WTC11 (cell line): ENCODE measurements around the gene TDRD1.

Source experiments
- CTCF ChIP-seq: fragments of 200-600 bp; IDR thresholded peaks from 2 replicates; pipeline ENCODE4 v1.8.0; 2022; ENCODE audit warnings: antibody characterized with exemption
- ELF4 ChIP-seq: sonication (generic); formaldehyde crosslinking; IDR thresholded peaks from 2 replicates; pipeline ENCODE4 v1.8.1; 2022; ENCODE audit warnings: low read depth, mild to moderate bottlenecking, moderate library complexity, missing genetic modification reagents
- ESRRA ChIP-seq: sonication (generic); formaldehyde crosslinking; IDR thresholded peaks from 2 replicates; pipeline ENCODE4 v1.8.1; 2022; ENCODE audit warnings: mild to moderate bottlenecking, missing genetic modification reagents, borderline replicate concordance
- IRF2 ChIP-seq: sonication (generic); formaldehyde crosslinking; IDR thresholded peaks from 2 replicates; pipeline ENCODE4 v1.8.0; 2022; ENCODE audit warnings: low read depth, missing genetic modification reagents, borderline replicate concordance
- NR2C2 ChIP-seq: sonication (generic); formaldehyde crosslinking; IDR thresholded peaks from 2 replicates; pipeline ENCODE4 v1.8.0; 2022; ENCODE audit warnings: mild to moderate bottlenecking, missing genetic modification reagents
- TF ChIP-seq, protein P1 (sequence below): sonication (generic); formaldehyde crosslinking; IDR thresholded peaks from 2 replicates; pipeline ENCODE4 v1.8.0; 2022; ENCODE audit warnings: mild to moderate bottlenecking, missing genetic modification reagents

GRCh38 chr10:114265392-114266053 lies 86.4 kb downstream of the TDRD1 start:
- TF ChIP-seq CTCF (no peak), IRF2 (CRISPR knock-in tag) (no peak), ELF4 (CRISPR knock-in tag) (no peak), ESRRA (no peak), NR2C2 (CRISPR knock-in tag) (no peak)
- TF ChIP-seq, protein P1, sequence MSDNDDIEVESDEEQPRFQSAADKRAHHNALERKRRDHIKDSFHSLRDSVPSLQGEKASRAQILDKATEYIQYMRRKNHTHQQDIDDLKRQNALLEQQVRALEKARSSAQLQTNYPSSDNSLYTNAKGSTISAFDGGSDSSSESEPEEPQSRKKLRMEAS (CRISPR knock-in tag): no peak
